H1 (cell line): ENCODE measurements around the gene COQ5. TPM values are rescaled to one million over a fixed set of nuclear protein-coding genes. Genes with fewer than 3 reads are reported as not detected.

Experiments used
- CTCF ChIA-PET: fragments of 300-600 bp; sonication (Branson Sonifier 250); formaldehyde crosslinking; loops from one replicate; lab custom pipeline; 2021; ENCODE audit not compliant: partially characterized antibody; lab: Charles Lee
- POLR2A ChIA-PET: fragments of 300-600 bp; sonication (Branson Sonifier 250); formaldehyde crosslinking; loops from one replicate; lab custom pipeline; 2021; ENCODE audit warnings: inconsistent platforms; ENCODE audit not compliant: partially characterized antibody; lab: Charles Lee
- DNase-seq, 2 experiments: peaks; one replicate each; pipeline versions ENCODE4 v3.0.0 to v3.0.0-alpha.2; 2010 to 2022; ENCODE audit warnings: low spot score in 2 of 2, low read depth in 1 of 2, mixed read lengths in 1 of 2
- FAIRE-seq: peaks from 2 replicates; lab custom pipeline; 2011; peaks lifted over from hg19 to GRCh38; lab: Jason Lieb, UNC
- H2AFZ ChIP-seq: 2 replicates; pipeline ENCODE4 v1.8.1; 2012; ENCODE audit warnings: low read length, inconsistent platforms
- H2AK5ac ChIP-seq: 2 replicates; pipeline ENCODE4 v1.6.1; 2013; ENCODE audit warnings: low read depth, low read length
- H2BK120ac ChIP-seq: replicated peaks from 2 replicates; pipeline ENCODE3; 2013; ENCODE audit warnings: low read depth, low read length, inconsistent platforms
- H2BK12ac ChIP-seq: 2 replicates; pipeline ENCODE4 v1.6.1; 2013; ENCODE audit warnings: low read depth, low read length
- H2BK15ac ChIP-seq: 2 replicates; pipeline ENCODE4 v1.6.1; 2013; ENCODE audit warnings: low read length
- H2BK20ac ChIP-seq: 2 replicates; pipeline ENCODE4 v1.6.1; 2013; ENCODE audit warnings: low read length
- H2BK5ac ChIP-seq: 2 replicates; pipeline ENCODE4 v1.6.1; 2013; ENCODE audit warnings: low read depth, low read length
- H3K14ac ChIP-seq: 2 replicates; pipeline ENCODE4 v1.6.1; 2013; ENCODE audit warnings: inconsistent platforms; ENCODE audit not compliant: insufficient read length
- H3K18ac ChIP-seq: 2 replicates; pipeline ENCODE4 v1.6.1; 2013; ENCODE audit warnings: low read length; ENCODE audit errors: extremely low read depth
- H3K23ac ChIP-seq: 2 replicates; pipeline ENCODE4 v1.6.1; 2013; ENCODE audit warnings: inconsistent platforms; ENCODE audit not compliant: insufficient read length
- H3K23me2 ChIP-seq: 2 replicates; pipeline ENCODE4 v1.6.1; 2013; ENCODE audit warnings: low read depth, low read length
- H3K27ac ChIP-seq: 2 replicates; pipeline ENCODE4 v1.6.1; 2011; ENCODE audit warnings: low read depth, low read length, inconsistent platforms
- H3K27me3 ChIP-seq, 4 experiments: replicated peaks in 1 of 4; 1 replicate in 1 of 4; 2 replicates in 3 of 4; pipeline versions ENCODE4 v1.6.1 to v1.8.1; 2011 to 2013; ENCODE audit warnings: low read length in 3 of 4, mild to moderate bottlenecking in 3 of 4, inconsistent platforms in 2 of 4, mixed read lengths in 2 of 4, moderate library complexity in 1 of 4; ENCODE audit not compliant: control insufficient read depth in 3 of 4, insufficient read depth in 3 of 4; ENCODE audit errors: extremely low read depth in 1 of 4
- H3K36me3 ChIP-seq, 4 experiments: 2 replicates each; pipeline versions ENCODE4 v1.6.1 to v1.8.1; 2011 to 2013; ENCODE audit warnings: mild to moderate bottlenecking in 4 of 4, low read length in 3 of 4, moderate library complexity in 2 of 4, control low read depth in 1 of 4, inconsistent platforms in 1 of 4; ENCODE audit not compliant: insufficient read depth in 4 of 4, control insufficient read depth in 2 of 4
- H3K4ac ChIP-seq: replicated peaks from 2 replicates; pipeline ENCODE3; 2013; ENCODE audit warnings: low read length, low read depth, mixed read lengths, inconsistent platforms; ENCODE audit not compliant: insufficient read length
- H3K4me1 ChIP-seq, 4 experiments: replicated peaks in 1 of 4; 1 replicate in 1 of 4; 2 replicates in 3 of 4; pipeline versions ENCODE4 v1.6.1 to v1.8.1; 2011 to 2013; ENCODE audit warnings: low read length in 3 of 4, inconsistent platforms in 2 of 4, mixed read lengths in 1 of 4; ENCODE audit not compliant: insufficient read depth in 4 of 4, control insufficient read depth in 3 of 4
- H3K4me2 ChIP-seq, 2 experiments: 2 replicates each; pipeline versions ENCODE4 v1.6.1 to v1.8.1; 2011 to 2013; ENCODE audit warnings: low read depth in 2 of 2, low read length in 2 of 2, control low read depth in 1 of 2, inconsistent platforms in 1 of 2, mild to moderate bottlenecking in 1 of 2; ENCODE audit not compliant: insufficient read depth in 1 of 2
- H3K4me3 ChIP-seq, 4 experiments: fragments of 200-600, 300-600 bp in 1 of 4; sonication (generic), shearing (Covaris generic), sonication (Bioruptor Twin) in 1 of 4; 2 replicates each; pipeline versions ENCODE4 v1.5.1 to v1.8.1; 2011 to 2016; ENCODE audit warnings: low read length in 4 of 4, low read depth in 3 of 4, control low read depth in 2 of 4, inconsistent platforms in 2 of 4, mild to moderate bottlenecking in 2 of 4, mixed read lengths in 1 of 4, moderate library complexity in 1 of 4; ENCODE audit not compliant: insufficient read depth in 2 of 4; ENCODE audit errors: extremely low read depth in 1 of 4
- H3K56ac ChIP-seq: replicated peaks from 2 replicates; pipeline ENCODE3; 2013; ENCODE audit warnings: low read depth, mild to moderate bottlenecking, mixed read lengths, low read length, inconsistent platforms; ENCODE audit not compliant: insufficient read length
- H3K79me1 ChIP-seq: 2 replicates; pipeline ENCODE4 v1.6.1; 2013; ENCODE audit warnings: low read depth, low read length, control low read depth
- H3K79me2 ChIP-seq, 2 experiments: 2 replicates each; pipeline versions ENCODE4 v1.6.1 to v1.8.1; 2012 to 2013; ENCODE audit warnings: low read length in 2 of 2, mild to moderate bottlenecking in 2 of 2, inconsistent platforms in 1 of 2; ENCODE audit not compliant: insufficient read depth in 2 of 2, control insufficient read depth in 1 of 2
- H3K9ac ChIP-seq, 4 experiments: replicated peaks in 1 of 4; 1 replicate in 1 of 4; 2 replicates in 3 of 4; pipeline versions ENCODE4 v1.6.1 to v1.8.1; 2011 to 2013; ENCODE audit warnings: low read depth in 3 of 4, low read length in 3 of 4, control low read depth in 2 of 4, mild to moderate bottlenecking in 2 of 4, moderate library complexity in 2 of 4, inconsistent platforms in 1 of 4; ENCODE audit errors: extremely low read depth in 1 of 4
- H3K9me3 ChIP-seq, 2 experiments: 2 replicates each; pipeline versions ENCODE4 v1.6.1 to v1.8.1; 2012 to 2013; ENCODE audit warnings: mild to moderate bottlenecking in 2 of 2, moderate library complexity in 2 of 2, control low read depth in 1 of 2, inconsistent platforms in 1 of 2, low read depth in 1 of 2, low read length in 1 of 2, mixed read lengths in 1 of 2; ENCODE audit not compliant: insufficient read depth in 2 of 2
- H4K20me1 ChIP-seq, 2 experiments: replicated peaks in 1 of 2; 2 replicates each; pipeline versions ENCODE3 to v1.8.1; 2011 to 2013; ENCODE audit warnings: inconsistent platforms in 2 of 2, low read length in 2 of 2, mild to moderate bottlenecking in 1 of 2; ENCODE audit not compliant: insufficient read depth in 2 of 2, control insufficient read depth in 1 of 2
- H4K5ac ChIP-seq: 2 replicates; pipeline ENCODE4 v1.6.1; 2013; ENCODE audit warnings: low read length, low read depth, mixed read lengths, inconsistent platforms; ENCODE audit not compliant: insufficient read length
- H4K8ac ChIP-seq: 2 replicates; pipeline ENCODE4 v1.8.0; 2013; ENCODE audit warnings: mild to moderate bottlenecking, moderate library complexity, low read length, inconsistent platforms; ENCODE audit not compliant: insufficient read depth; ENCODE audit errors: extremely low read depth
- H4K91ac ChIP-seq: replicated peaks from 2 replicates; pipeline ENCODE3; 2013; ENCODE audit warnings: low read length, mixed read lengths, inconsistent platforms; ENCODE audit not compliant: insufficient read length
- BRCA1 ChIP-seq: IDR thresholded peaks from 2 replicates; pipeline ENCODE4 v1.6.1; 2012; ENCODE audit warnings: low read depth, low read length, improper control_type of control experiment
- CHD2 ChIP-seq: IDR thresholded peaks from 2 replicates; pipeline ENCODE4 v1.6.1; 2012; ENCODE audit warnings: low read length, improper control_type of control experiment
- POU5F1 ChIP-seq: IDR thresholded peaks from 2 replicates; pipeline ENCODE4 v1.6.1; 2011; ENCODE audit warnings: low read depth, mild to moderate bottlenecking, low read length, moderate library complexity
- SAP30 ChIP-seq: fragments of 300-600 bp; sonication (generic); IDR thresholded peaks from 2 replicates; pipeline ENCODE4 v1.7.1; 2012; ENCODE audit warnings: low read length, moderate library complexity, mild to moderate bottlenecking, inconsistent platforms; ENCODE audit not compliant: insufficient read depth, insufficient replicate concordance
- TCF12 ChIP-seq: IDR thresholded peaks from 2 replicates; pipeline ENCODE4 v1.6.1; 2011; ENCODE audit warnings: low read depth, mild to moderate bottlenecking, low read length
- YY1 ChIP-seq: IDR thresholded peaks from 2 replicates; pipeline ENCODE4 v1.6.1; 2011; ENCODE audit warnings: low read depth, mild to moderate bottlenecking, low read length
- WGBS, 2 experiments: shearing (Covaris generic) in 1 of 2; methylation state at CpG; one replicate each; pipeline versions ENCODE4 v1.1.6 to v1.1.7; 2013 to 2015; ENCODE audit warnings: low lambda C conversion rate in 2 of 2, mixed read lengths in 2 of 2, inconsistent platforms in 1 of 2, low coverage in 1 of 2, missing lambda C conversion rate in 1 of 2; ENCODE audit not compliant: insufficient replicate concordance in 2 of 2, insufficient coverage in 1 of 2, insufficient read length in 1 of 2; ENCODE audit errors: extremely low coverage in 1 of 2, missing lambda C conversion rate in 1 of 2; 5-methylcytosine and 5-hydroxymethylcytosine counted together
- polyA plus RNA-seq, 7 experiments: library from polyadenylated mRNA; depleted of rRNA in 3 of 7; stranded (reverse) in 5 of 7; unstranded in 2 of 7; fragments of >200 nt in 5 of 7; fragments of 200-250 nt in 2 of 7; gene quantifications; 1 replicate in 5 of 7; 2 replicates in 1 of 7; 4 replicates in 1 of 7; pipeline versions ENCODE4 v1.2.1 to v1.2.3, GENCODE V29; 2011 to 2013; ENCODE audit warnings: missing spikeins in 2 of 7, mixed read lengths in 2 of 7
- total RNA-seq: library from RNA; stranded (reverse); fragmentation: NEBNext Ultra II Directional; extraction: Animal tissue kit (Norgen Biotek cat#: 25700); gene quantifications from 2 replicates; pipeline ENCODE4 v1.2.1, GENCODE V29; 2021

The COQ5 gene
- total and polyA plus RNA-seq, 2 of the 8 experiments (the other 6 are each of a cell fraction or from before 2014, with no cell fraction given), result 35.1 to 35.8 TPM

- TF ChIP-seq TCF12, result no peak
- TF ChIP-seq BRCA1, result no peak
- TF ChIP-seq YY1, result no peak
- TF ChIP-seq POU5F1, result no peak
- no peak for TF ChIP-seq CHD2
- TF ChIP-seq SAP30, result no peak
- Histone ChIP-seq H3K56ac (no peak overlapping the region), H4K8ac (no peak overlapping the region), H2AFZ (no peak overlapping the region), H4K5ac (no peak overlapping the region), H3K23me2 (no peaks in the 10 kb centered on the region), H3K36me3 (peaks cover 41 to 82% (median 63%) of the 10 kb centered on the region in 4 experiments), H2BK20ac (no peak overlapping the region), H3K9ac (no peak overlapping the region), H2AK5ac (no peak overlapping the region), H3K14ac (no peak overlapping the region), H3K9me3 (no peaks in the 10 kb centered on the region), H3K18ac (no peak overlapping the region), H4K91ac (no peak overlapping the region), H3K79me2 (no peaks in the 10 kb centered on the region; a peak in 1 of 4 replicates), H3K27me3 (no peaks in the 10 kb centered on the region), H3K4ac (no peak overlapping the region), H2BK120ac (no peak overlapping the region), H3K4me2 (no peak overlapping the region), H2BK12ac (no peak overlapping the region), H2BK15ac (no peak overlapping the region), H4K20me1 (peaks cover 7 to 11% of the 10 kb centered on the region in 2 experiments), H3K23ac (no peak overlapping the region), H2BK5ac (no peak overlapping the region), H3K79me1 (no peaks in the 10 kb centered on the region), H3K27ac (no peak overlapping the region), H3K4me3 (no peak overlapping the region), H3K4me1 (no peaks in the 10 kb centered on the region)
- FAIRE-seq (no peak), DNase-seq (no peak)
- WGBS, 2 experiments, result 94% methylated on average over 11 of the region's 11 CpGs; no CpG with 5 or more reads in 1 of the 2 experiments
- POLR2A ChIA-PET, result no interaction called here
- CTCF ChIA-PET, result interaction anchor here (1.0 kb wide), 1 partner anchor 18 kb away, joined by 3 read pairs; no protein-coding TSS in a partner anchor
These were observed 34.5 kb upstream of the COQ5 start for GRCh38 chr12:120563495-120563894.
